HG03045 (cell line): ENCODE measurements around the gene FAM20A.
"Not testable (repeated sequence)": the region's sequence is repeated elsewhere in the genome, so short reads cannot be mapped to it uniquely, and the experiment has no call there.

ENCODE experiments used
- ATAC-seq: cut with Tn5 transposase; IDR thresholded peaks from one replicate; pipeline ENCODE4 v1.9.1; 2021; ENCODE audit warnings: mild to moderate bottlenecking, moderate library complexity; ENCODE audit not compliant: unreplicated experiment

FAM20A gene

DNA sequence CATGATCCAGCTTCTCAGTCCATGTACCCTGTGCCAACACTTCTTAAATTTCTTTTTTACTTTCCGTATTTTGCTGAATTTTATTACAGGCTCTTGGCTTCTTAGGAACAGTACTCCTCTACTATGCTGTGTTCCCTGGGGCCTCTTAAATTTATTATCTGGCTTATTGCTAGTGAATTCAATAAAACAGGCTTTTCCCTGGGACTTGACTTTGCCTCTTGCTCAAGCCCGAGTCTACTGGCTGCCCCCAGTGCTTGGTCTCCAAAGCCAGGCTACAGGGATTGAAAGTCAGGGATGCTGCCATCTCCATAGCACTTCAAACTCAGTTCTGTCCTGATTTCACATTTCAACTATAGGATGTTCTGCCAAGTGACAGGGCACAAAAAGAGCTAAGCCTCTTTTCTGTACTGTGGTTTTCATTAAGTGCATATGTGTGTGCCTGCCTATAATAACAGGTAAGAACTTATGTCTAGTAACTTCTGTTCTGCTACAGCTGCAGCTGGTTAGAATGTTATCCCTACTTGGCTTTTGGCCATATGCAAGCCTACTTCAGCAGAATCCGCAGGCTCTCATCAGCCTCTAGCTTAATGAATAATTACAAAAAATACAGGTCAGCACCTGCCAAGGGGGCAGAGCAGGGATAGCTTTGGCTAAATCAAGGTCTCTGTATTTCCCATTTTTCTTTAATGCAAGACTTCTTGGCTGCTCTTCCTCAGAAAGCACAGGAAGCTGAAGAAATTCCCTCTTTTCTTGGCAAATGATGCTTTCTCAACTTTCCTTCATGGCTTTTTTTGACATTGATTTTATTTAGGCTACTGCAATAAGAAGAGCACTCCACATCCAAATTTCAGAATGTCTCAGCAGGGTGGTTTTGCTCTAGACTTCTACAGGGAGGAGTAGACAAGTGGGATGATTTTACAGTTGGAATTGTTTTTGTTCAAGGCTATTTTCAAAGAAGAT, 8.2 kb downstream of the FAM20A start:
- ATAC-seq = no peak

DNA sequence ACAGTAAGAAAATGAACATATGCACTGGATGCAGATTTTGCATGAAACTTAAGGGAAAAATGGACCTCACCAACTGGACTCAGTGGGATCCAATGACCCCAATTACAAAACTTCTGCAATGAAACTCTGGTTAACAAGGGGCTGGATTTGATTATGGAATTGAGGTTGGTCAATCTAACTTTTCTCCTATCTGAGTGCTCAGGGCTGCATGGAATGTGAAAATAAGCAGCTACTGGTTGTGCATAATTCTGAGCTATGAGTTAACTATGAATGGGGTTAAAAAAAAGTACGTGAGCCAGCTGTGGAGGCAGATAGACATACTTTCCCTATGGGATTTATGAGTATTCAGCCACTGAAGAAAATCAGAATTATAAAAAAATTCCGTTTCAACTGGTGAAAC, 9.2 kb downstream of the FAM20A start:
- ATAC-seq = no peak

DNA sequence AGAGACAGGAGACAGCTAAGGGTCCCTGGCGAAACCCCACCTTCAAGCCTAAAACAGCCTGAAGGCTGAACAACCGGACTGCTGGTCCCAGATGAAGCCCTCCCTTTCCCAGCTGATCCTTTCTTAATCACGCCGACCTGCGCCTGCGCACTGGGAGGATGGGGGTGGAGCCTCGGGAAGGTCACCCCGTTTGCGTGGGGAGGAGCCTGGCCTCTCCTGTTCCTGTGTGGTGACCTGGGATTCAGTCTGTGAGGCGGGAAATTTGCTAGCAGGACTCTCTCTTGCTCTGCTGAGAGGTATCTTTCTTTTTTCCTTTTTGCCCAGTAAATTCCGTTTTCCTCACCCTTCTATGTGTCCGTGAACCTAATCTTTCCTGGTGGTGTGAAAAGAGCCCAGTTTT, 9.6 kb downstream of the FAM20A start:
- no peak for ATAC-seq

DNA sequence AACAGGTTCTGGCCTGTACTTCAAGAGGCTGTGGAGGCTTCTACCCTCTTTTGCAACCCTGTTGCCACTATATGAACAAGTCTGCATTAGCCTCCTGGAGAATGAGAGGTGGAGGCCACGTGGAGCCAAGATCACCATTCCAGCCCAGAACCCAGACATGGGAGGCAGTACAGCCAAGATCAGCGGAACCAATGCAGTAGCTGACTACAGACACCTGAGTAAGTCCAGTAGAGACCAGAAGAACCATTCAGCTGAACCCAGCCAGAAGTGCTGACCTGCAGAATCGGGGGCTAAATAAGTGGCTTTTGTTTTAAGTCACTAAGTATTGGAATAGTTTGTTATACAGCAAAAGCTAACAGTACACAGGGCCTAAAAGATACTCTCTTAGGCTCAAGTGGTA, 12.1 kb downstream of the FAM20A start:
- ATAC-seq = no peak

DNA sequence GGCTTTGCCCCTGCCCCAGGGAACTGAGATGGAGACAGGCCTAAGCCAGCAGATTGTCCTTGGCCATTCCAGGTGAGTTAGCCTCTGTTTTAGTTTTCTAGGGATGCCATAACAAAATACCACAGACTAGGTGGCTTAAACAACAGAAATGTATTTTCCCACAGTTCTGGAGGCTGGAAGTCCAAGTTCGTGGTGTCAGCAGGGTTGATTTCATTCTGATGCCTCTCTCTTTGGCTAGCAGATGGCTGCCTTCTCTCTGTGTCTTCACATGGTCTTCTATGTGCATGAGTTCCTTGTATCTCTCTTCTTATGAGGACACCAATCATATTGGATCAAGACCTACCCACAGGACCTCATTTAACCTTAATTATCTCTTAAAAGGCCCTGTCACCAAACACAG, 12.8 kb downstream of the FAM20A start:
- no peak for ATAC-seq

DNA sequence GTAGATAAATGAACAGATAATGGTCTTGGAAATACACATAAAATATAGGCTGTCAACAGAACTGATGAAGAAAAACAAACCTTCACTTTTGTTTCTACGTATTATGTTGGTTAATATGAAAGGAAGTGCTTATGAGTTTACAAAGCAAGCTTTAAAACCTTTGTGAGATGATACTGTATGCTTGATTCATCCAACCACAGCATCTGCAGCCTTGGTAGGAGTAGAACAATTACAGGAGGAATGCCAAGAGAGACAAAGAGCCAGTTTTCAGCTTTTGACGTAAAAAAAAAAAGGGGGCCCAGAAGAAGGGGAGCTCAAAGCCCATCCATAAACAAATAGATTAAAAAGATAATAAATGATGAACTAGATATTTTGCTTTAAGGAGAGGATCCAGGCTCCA, 13.3 kb downstream of the FAM20A start:
- ATAC-seq = no peak

DNA sequence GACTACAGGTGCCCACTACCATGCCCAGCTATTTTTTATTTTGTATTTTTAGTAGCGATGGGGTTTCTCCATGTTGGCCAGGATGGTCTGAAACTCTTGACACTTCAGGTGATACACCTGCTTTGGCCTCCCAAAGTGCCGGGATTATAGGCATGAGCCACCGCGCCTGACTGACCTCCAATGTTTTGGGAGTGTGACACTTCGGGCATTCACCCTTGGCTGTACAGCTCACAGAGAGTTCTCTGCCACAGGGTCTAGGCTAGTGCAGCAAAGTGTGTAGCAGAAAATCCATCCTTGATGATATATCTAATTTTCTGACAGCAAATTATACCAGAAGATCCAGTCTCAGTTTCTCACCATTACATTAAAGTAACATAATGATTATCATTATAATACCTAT, 14.1 kb downstream of the FAM20A start:
- ATAC-seq = no peak

DNA sequence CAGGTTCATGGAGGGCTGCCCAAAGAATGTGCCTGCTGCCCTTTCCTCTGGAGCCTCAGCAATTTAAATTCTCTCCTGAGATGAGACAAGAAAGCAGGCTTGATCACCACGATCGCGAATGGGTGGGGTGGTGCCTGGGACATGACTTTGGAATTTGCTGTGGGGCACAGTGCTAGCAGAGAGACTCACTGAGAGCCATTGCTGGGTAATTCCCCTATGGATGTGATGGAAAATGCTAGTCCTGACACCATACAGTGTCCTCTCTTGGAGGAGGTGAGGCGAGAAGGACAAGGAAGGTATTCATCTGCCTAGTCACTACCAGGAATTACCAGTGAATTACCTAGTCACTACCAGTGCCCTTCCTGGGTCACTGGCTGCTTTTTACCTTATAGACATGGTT, 15.5 kb downstream of the FAM20A start:
- ATAC-seq = no peak

DNA sequence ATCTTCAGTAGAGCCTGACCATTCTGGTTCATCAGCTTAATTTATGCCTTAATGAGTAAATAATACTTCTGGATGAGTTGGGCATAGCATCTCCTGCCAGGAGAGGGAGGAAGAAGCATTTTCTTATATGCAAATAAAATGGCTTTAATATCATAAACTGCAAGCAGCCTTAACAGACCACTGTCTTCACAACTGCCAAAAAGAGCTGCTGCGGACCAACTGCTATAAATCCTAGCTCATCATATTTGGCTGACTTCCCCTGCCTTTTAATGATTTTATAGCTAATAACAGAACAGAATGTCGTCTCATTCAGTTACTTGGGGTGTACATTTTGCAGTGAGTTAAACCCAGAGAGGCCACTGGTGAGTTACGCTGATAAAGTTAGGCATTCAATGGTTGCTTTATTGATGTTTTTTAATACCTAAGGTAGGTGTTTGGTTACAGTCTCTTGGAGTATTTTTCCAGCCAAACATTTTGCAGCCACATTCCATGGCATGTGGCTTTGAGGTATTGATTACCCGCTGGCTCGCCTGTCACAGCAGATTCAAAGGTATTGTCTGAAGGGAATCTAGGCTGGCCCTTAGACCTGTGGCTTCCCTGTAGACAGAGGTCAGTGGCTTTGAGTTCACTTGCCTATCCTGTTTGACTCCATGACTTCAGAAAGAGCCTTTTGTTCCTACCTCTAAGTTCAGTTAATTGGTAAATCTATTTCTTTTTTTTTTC, 16.4 kb downstream of the FAM20A start:
- no peak for ATAC-seq

DNA sequence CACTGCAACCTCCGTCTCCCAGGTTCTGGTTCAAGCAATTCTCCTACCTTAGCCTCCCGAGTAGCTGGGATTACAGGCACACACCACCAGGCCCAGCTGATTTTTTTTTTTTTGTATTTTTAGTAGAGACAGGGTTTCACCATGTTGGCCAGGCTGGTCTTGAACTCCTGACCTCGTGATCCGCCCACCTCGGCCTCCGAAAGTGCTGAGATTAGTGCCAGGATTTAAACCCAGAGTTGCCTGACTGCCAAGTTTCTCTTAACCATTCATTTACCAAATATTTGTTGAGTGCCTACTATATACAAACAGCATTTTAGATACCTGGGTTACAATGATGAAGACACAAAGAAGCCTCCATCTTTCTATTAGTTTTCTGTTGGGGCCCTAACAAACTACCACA, 18.3 kb downstream of the FAM20A start:
- not testable (repeated sequence) for ATAC-seq

DNA sequence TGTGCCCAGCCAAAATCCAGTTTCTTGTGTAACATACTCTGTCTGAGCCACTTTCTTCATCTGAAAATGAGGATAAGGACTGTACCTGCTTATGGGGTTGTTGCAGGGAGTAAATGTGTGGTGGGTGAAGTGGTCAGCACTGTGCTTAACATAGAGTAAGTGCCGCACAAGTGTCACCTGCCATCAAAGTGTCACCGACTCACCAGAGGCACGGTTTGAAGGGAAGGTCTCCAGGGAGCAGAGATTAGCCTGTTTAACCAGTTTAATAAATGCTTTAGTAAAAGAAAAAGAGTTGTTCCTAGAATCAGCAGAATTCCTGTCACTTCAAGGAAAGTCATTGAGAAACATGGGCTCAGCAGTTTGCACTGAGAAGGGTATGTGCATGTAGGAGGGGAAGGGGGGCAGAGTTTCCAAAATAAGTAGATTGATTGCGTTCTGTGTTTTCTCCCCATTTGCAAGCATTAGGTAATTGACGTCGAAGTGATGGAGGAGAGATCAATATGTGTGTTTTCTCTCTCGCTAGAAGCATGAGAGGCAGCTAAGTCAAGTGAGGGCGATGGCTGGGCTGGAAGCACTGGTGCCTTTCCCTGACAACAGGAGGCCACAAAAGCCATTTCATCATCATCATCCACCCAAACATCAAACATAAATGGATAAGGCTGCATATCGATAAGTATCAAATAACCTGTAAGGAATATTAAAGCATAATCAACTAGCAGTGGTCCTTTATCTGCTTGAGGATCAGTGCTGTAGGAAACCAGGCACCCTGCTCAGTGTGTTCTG, 19.1 kb downstream of the FAM20A start:
- ATAC-seq = no peak

DNA sequence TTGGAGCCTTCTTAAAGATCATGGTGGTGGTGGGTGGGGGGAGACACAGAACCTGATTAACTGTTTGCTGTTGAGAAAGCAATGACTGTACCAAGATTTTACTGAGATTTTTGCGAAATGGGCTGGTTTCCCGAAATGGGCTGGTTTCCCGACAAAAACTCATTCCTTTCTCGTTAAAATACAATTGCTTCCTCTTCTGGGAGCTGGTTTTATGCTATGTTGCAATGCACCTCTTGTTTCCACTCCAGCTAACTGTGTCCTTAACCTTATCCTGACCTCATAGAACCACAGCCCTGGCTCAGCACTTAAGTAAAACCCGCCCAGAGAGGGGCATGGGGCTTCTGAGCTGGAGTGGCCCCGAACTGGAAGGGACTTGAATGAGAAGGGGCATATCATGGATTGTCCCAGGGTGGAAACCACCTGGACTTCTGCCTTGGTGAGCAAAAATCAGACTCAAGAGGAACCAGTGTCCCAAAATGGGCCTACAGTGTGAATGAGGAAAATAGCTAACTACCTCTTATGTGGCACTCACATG, 20.9 kb downstream of the FAM20A start:
- no peak for ATAC-seq

DNA sequence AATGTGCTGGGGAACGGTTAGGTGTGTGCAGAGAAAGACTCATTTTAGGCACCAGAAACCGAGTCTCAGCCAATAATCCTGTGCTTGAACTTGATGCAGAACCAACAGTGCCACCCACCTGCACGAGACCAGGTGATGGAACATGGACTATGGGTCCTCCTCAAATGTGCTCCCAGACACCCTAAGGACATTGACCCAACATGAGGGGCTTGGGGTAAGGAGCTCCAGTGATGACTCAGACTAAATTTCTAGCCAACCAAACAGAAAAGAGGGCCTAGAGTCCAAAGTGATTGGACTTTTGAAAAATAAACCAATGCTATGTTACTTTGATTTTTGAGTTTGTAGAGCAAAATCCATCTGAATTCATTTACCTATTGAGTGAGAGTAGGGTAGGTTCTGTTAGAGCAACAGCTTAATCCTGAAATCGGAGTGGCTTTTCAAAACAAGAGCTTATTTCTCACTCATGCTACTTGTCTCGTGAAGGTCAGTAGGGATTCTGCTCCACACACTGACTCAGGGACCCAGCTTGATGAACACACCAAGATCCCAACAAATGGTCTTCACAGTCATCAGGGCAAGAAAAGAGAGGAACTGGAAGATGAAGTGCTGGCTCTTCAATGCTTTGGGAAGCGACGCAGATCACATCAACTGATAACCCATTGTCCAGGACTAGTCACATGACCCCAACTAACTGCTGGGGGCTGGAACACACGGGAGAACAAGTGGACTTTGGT, 21.8 kb downstream of the FAM20A start:
- no peak for ATAC-seq

DNA sequence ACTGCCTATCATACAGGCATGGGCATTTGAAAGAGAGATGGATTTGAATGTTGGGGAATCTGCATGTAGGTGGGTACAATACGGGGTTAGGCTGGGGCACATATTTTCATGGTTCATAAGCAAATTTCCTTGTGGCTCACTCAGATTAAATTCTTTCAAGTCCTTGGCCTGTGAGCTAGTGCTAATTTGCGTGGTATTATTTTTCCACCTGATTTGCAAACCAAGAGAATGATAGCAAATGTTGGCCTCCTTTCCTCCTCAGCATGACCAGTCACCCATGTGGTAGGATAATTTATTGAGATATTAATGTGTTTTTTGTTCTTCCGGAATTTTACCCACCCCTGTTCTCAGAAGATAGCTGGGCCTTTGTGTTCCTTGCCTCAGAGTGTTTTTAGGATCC, 22.9 kb downstream of the FAM20A start:
- ATAC-seq = no peak

DNA sequence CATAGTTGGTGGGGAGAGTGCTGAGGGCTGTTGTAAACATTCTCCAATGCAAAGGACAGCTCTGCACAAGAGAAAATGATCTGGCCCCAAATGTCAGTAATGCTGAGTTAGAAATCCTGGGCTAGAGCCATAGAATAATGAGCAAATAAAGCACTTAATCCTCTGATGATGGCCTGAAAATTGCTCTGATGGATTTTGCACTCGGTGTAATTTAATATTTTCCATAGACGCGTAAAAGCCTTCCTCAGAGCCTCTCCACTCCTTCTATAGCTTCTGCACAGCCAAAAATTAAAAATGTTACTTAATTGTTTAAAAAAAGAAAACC, 23.7 kb downstream of the FAM20A start:
- ATAC-seq = no peak

DNA sequence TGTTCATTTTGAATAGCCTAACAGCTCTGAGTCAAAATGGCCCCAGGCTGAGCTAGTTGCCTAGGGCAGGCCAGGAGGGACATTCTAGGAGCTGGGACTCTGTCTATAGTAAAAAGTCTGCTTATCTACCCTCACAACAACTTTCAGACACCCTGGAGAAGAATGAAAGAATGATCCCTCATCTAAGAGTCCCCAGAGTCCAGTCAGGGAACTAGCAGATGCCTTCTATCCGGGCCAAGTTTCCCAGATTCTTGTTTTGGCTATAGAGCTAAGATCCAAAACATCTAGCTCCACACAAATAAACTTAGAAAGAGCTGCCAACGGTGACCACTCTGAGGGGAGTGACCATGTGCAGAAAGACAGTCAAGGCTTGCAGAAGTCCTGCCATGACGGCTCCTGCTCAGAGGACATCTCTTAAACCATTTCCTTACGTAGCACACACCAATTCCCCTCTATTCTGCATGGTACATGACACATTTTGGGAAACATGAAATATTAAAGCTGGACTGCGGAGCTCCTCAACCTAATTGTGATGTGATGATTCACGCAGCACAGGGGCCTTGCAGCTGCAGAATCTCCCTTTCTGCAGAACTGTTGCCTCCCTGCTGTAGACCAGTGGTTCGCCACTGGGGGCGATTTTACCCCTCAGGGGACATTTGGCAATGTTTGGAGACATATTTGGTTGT, 24.2 kb downstream of the FAM20A start:
- ATAC-seq = no peak

DNA sequence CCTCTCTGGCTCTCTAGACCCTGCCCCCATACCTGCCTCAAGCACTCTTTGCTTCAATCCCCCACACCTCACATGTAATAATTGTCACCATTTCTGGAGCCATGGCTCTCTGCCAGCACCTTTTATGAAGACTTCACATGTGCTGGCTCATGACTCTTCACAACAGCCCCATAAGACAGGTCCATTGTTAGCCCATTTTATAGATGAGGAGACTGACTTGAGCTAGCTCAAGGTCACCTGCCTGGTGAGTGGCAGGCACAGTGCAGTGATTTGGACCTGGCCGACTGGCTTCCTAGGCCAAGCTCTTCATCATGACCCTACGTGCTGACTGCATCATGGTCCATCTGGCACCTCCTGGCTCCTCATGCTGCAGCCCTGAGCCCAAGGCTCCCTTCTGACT, 25.0 kb downstream of the FAM20A start:
- ATAC-seq = no peak

DNA sequence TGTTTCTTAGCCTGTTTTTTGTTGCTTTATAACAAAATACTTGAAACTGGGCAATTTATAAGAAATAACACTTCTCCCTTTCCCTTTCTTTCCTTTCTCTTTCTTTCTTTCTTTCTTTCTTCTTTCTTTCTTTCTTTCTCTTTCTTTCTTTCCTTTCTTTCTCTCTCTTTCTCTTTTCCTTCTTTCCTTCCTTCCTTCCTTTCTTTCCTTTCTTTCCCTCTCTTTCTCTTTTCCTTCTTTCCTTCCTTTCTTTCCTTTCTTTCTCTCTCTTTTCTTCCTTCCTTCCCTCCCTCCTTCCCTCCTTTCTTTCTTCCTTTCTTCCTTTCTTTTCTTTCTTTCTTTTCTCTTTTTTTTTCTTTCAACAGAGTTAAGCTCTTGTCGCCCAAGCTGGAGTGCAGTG, 27.8 kb downstream of the FAM20A start:
- no peak for ATAC-seq

DNA sequence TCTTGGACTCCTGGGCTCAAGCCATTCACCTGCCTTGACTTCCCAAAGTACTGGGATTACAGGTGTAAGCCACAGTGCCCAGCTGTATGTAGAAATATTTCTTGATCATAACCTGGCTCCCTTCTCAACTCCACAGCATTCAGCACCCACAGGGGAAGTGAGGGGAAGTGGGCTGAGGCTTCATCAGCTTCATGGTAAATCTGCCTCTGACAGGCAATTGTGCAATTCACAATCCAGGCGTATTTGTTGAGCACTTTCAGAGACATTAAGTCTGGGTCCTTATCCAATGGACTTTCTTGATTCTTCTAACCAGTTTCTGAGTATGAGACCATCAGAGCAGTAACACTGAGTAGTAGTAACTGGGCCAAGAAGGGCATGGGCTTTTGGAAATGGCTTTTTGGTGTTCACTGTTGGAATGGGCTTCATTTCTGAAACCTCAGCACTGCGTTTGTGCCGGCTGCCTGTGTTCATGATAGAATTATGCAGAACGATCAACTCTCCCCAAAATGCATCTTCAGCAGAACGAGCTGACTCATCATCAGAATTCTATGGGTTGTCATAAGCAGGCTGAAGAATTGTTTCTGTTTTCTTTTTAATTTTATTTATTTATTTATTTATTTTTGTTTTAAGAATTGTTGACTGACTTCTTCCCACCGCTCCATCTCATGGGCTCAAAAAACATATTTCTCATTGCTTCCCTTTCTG, 28.9 kb downstream of the FAM20A start:
- ATAC-seq = no peak
